Neural crest cell (in vitro differentiated cells): Measurements from ENCODE around the gene LAMB1. TPM values are rescaled to one million over a fixed set of nuclear protein-coding genes. Genes with fewer than 3 reads are reported as not detected.

Source experiments
- DNase-seq: peaks from one replicate; pipeline ENCODE4 v3.0.0; 2021; ENCODE audit warnings: low read depth, mixed read lengths, low spot score
- H3K27ac Mint-ChIP-seq: one replicate; pipeline ENCODE4 v1.8.0; 2021; ENCODE audit warnings: mild to moderate bottlenecking, mixed read lengths; ENCODE audit not compliant: unreplicated experiment
- H3K27me3 Mint-ChIP-seq: 2 replicates; pipeline ENCODE4 v1.8.0; 2021; ENCODE audit warnings: low read depth, mild to moderate bottlenecking, mixed read lengths
- H3K36me3 Mint-ChIP-seq: 2 replicates; pipeline ENCODE4 v1.8.0; 2021; ENCODE audit warnings: low read depth, mild to moderate bottlenecking, mixed read lengths
- H3K4me1 Mint-ChIP-seq: 2 replicates; pipeline ENCODE4 v1.8.0; 2021; ENCODE audit warnings: mixed read lengths
- H3K4me3 Mint-ChIP-seq: one replicate; pipeline ENCODE4 v1.8.0; 2021; ENCODE audit warnings: mild to moderate bottlenecking, mixed read lengths
- H3K9me3 Mint-ChIP-seq: 2 replicates; pipeline ENCODE4 v1.8.0; 2021; ENCODE audit warnings: mixed read lengths
- total RNA-seq: library from RNA; stranded (reverse); gene quantifications from 2 replicates; pipeline ENCODE4 v1.2.1, GENCODE V29; 2021
- TF ChIP-seq, protein P1 (sequence below): fragments of 200-600 bp; sonication (generic); conservative IDR thresholded peaks from 2 replicates; pipeline ENCODE4 v1.5.0; 2021; ENCODE audit warnings: antibody characterized with exemption, mild to moderate bottlenecking

The LAMB1 gene
- total RNA-seq, 1 donor from 2014 or later: 131 TPM

DNA sequence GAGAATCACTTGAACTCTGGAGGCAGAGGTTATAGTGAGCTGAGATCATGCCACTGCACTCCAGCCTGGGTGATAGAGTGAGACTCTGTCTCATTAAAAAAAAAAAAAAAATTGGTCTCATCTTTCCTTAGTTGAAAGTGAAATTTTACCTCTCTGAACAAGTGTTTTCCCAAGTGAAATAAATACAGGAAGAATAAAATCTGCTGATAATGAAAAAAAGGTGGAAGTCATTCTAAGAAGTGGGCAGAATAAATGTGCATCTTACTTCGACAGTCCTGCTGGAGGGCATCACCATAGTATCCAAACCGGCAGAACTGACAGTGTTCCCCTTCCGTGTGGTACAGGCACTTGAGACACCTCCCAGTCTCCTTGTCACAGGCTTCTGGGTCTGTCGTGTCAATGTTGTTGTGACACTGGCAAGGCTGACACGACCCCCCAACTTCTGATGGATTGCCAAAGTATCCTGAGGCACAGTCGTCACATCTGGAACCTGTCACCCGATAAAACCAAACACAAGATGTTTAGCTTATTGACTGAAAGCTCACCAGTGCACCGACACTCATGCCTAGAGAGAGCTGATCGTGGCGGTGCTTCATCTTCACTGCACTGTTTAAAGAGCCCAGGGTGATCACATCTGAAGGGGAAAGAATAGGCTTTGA, 49.6 kb downstream of the LAMB1 start:
- H3K27ac Mint-ChIP-seq: no peak overlapping the region
- H3K9me3 Mint-ChIP-seq: no peaks in the 10 kb centered on the region
- H3K36me3 Mint-ChIP-seq: peaks cover 21% of the 10 kb centered on the region
- H3K4me1 Mint-ChIP-seq: peaks cover 60% of the 10 kb centered on the region
- H3K27me3 Mint-ChIP-seq: no peaks in the 10 kb centered on the region
- TF ChIP-seq, protein P1, sequence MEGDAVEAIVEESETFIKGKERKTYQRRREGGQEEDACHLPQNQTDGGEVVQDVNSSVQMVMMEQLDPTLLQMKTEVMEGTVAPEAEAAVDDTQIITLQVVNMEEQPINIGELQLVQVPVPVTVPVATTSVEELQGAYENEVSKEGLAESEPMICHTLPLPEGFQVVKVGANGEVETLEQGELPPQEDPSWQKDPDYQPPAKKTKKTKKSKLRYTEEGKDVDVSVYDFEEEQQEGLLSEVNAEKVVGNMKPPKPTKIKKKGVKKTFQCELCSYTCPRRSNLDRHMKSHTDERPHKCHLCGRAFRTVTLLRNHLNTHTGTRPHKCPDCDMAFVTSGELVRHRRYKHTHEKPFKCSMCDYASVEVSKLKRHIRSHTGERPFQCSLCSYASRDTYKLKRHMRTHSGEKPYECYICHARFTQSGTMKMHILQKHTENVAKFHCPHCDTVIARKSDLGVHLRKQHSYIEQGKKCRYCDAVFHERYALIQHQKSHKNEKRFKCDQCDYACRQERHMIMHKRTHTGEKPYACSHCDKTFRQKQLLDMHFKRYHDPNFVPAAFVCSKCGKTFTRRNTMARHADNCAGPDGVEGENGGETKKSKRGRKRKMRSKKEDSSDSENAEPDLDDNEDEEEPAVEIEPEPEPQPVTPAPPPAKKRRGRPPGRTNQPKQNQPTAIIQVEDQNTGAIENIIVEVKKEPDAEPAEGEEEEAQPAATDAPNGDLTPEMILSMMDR: no peak
- no peak for DNase-seq
- H3K4me3 Mint-ChIP-seq: peak overlapping the region; percentile 16

DNA sequence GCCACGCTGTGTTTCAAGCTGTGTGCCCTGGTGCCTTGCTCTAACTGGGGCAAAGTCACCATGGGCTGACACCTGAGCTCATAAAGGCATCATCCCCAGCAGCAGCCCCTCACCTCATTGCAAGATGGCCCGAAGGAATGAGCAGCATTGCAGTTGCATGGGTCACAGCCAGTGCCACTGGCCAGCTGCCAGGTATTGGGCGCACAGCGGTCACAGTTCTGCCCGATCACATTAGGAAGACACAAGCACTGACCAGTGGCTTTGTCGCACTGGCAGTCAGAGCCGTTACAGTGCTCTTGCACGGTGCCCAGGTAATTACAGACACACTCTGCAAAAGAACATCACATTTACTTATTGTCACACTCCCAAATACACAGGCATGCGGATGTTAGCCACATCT, 51.1 kb downstream of the LAMB1 start:
- TF ChIP-seq, protein P1: no peak
- H3K27ac Mint-ChIP-seq: no peak overlapping the region
- peaks cover 21% of the 10 kb centered on the region for H3K36me3 Mint-ChIP-seq
- H3K4me1 Mint-ChIP-seq: peaks cover 73% of the 10 kb centered on the region
- no peaks in the 10 kb centered on the region for H3K9me3 Mint-ChIP-seq
- H3K27me3 Mint-ChIP-seq: no peaks in the 10 kb centered on the region
- no peak for DNase-seq
- no peak overlapping the region for H3K4me3 Mint-ChIP-seq

DNA sequence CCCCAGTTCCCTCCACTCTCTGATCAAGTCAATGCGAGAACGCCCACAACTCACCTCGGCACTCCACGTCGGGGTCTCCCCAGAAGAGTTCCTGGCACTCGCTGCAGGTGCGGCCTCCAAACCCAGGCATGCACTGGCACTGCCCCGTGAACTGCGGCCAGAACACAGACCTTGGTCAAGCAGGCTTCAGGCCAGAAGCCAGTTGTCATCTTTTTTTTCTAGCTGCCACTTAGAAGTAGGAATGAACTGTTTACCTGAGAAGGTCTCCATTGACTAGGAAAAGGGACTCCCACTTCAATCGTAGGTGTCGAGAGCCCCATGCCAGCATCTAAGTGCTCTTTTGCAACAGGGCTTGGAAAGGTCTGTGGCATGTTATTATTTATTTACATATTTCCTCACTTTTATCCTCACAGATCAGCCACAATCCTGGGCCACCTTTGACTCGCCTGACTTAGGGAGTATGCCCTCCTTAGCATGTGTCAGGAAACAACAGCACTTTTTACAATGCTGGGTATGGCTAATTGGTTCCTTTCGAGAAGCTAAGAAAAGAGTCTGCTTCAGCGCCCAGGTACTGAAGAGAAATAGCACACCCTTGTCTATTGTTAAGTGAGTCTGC, 51.7 kb downstream of the LAMB1 start:
- H3K4me3 Mint-ChIP-seq: peak overlapping the region; percentile 27
- H3K4me1 Mint-ChIP-seq: peaks cover 79% of the 10 kb centered on the region
- H3K9me3 Mint-ChIP-seq: no peaks in the 10 kb centered on the region
- H3K27ac Mint-ChIP-seq: peak overlapping the region; percentile 92
- TF ChIP-seq, protein P1: no peak
- no peak for DNase-seq
- peaks cover 20% of the 10 kb centered on the region for H3K36me3 Mint-ChIP-seq
- no peaks in the 10 kb centered on the region for H3K27me3 Mint-ChIP-seq

DNA sequence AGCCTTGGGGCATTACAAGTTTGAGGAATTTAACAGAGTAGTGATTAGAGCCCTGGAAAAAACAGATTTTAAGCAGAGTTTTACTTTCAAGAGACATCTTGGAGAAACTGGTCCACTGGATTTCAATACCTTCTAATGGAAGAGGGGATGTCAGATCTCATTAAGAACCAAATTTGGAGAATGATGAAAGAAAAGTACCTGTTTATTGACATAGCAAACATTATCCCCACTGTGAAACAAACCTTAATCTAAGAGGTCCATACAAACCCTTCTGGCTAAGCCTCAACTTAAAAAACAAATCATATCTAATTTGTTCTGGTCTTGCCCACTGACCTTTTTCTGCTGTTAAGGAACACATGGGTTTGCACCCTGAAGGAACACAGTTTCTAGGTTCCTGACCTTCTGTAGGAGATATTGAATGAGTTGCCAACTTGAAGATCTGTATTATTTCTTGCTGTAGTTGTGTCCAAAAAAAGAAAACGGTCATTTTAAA, 53.5 kb downstream of the LAMB1 start:
- no peak for DNase-seq
- no peaks in the 10 kb centered on the region for H3K9me3 Mint-ChIP-seq
- H3K36me3 Mint-ChIP-seq: peaks cover 24% of the 10 kb centered on the region
- peak overlapping the region; percentile 12 for H3K4me3 Mint-ChIP-seq
- H3K27ac Mint-ChIP-seq: peak overlapping the region; percentile 89
- H3K27me3 Mint-ChIP-seq: no peaks in the 10 kb centered on the region
- TF ChIP-seq, protein P1: no peak
- peaks cover 88% of the 10 kb centered on the region for H3K4me1 Mint-ChIP-seq

DNA sequence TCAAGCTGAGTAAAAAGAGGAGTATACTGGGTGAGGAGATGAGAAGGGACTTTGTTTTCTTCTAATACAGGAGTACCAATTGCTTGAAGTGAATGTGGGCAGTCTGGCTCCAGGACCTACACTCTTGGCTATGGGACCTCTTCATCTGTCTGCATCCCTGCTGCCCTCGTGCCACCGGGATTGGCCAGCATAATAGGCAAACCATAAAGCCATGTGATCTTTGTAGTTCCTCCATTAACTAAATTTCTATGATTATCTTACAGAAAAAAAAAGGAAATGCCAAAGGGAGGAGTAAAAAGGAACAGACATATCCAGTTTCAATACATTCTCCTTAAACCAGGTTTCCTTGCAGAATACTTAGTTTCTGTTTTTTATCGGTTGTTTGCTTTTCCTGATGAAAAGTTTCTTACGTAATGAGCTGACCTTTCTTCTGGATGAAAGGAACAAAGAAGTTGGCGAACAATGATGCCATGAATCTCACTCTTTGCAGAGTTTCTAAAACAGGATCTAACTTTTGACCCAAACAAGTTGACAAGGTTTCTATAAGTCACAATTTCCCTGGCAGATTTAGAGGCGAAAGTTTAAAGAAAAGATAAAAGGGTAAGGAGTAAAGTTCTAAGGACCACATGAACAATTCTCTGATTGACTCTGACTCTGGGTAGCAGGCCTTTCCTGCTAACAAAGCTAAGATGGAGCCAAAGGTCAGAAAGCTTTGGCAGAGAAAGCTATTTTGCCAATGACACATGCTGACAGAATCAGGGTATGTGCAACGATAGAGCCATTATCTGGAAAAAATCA, 54.1 kb downstream of the LAMB1 start:
- TF ChIP-seq, protein P1: no peak
- peak overlapping the region; percentile 12 for H3K4me3 Mint-ChIP-seq
- H3K4me1 Mint-ChIP-seq: peaks cover 87% of the 10 kb centered on the region
- DNase-seq: no peak
- no peaks in the 10 kb centered on the region for H3K9me3 Mint-ChIP-seq
- H3K27ac Mint-ChIP-seq: peak overlapping the region; percentile 89
- peaks cover 24% of the 10 kb centered on the region for H3K36me3 Mint-ChIP-seq
- no peaks in the 10 kb centered on the region for H3K27me3 Mint-ChIP-seq
